Activated gamma-delta T cell (primary cell): ENCODE results near the gene ZXDC.

Source experiments
- DNase-seq: peaks from one replicate; lab custom pipeline; 2025; lab: John Stamatoyannopoulos, UW

ZXDC gene

GRCh38 chr3:126512026-126512425, 36.3 kb upstream of the ZXDC start:
- no peak for DNase-seq

GRCh38 chr3:126511291-126511690, 35.6 kb upstream of the ZXDC start:
- DNase-seq, result no peak

- DNase-seq, result no peak
These were observed 34.7 kb upstream of the ZXDC start for GRCh38 chr3:126510308-126510910.

- DNase-seq, result no peak
These were observed 34.1 kb upstream of the ZXDC start for GRCh38 chr3:126509597-126510307.

GRCh38 chr3:126508564-126508964, 32.9 kb upstream of the ZXDC start:
- DNase-seq, result no peak

GRCh38 chr3:126507886-126508285, 32.2 kb upstream of the ZXDC start:
- DNase-seq, result no peak

- no peak for DNase-seq
These were observed 28.0 kb upstream of the ZXDC start for GRCh38 chr3:126503701-126504100.

- DNase-seq, result no peak
These were observed 27.0 kb upstream of the ZXDC start for GRCh38 chr3:126502656-126503055.

GRCh38 chr3:126501736-126502135, 26.0 kb upstream of the ZXDC start:
- DNase-seq, result no peak

GRCh38 chr3:126501054-126501453, 25.4 kb upstream of the ZXDC start:
- no peak for DNase-seq

GRCh38 chr3:126500016-126500415, 24.3 kb upstream of the ZXDC start:
- DNase-seq, result no peak

GRCh38 chr3:126499401-126499800, 23.7 kb upstream of the ZXDC start:
- no peak for DNase-seq

GRCh38 chr3:126498929-126499328, 23.2 kb upstream of the ZXDC start:
- no peak for DNase-seq

- no peak for DNase-seq
These were observed 22.8 kb upstream of the ZXDC start for GRCh38 chr3:126498461-126498860.

GRCh38 chr3:126497956-126498355, 22.3 kb upstream of the ZXDC start:
- no peak for DNase-seq

GRCh38 chr3:126496894-126497850, 21.5 kb upstream of the ZXDC start:
- DNase-seq, result no peak

- no peak for DNase-seq
These were observed 20.1 kb upstream of the ZXDC start for GRCh38 chr3:126495786-126496185.

GRCh38 chr3:126494970-126495230, 19.2 kb upstream of the ZXDC start:
- DNase-seq, result no peak

- no peak for DNase-seq
These were observed 18.7 kb upstream of the ZXDC start for GRCh38 chr3:126494204-126494969.

GRCh38 chr3:126493739-126494138, 18.0 kb upstream of the ZXDC start:
- no peak for DNase-seq

- DNase-seq, result no peak
These were observed 17.4 kb upstream of the ZXDC start for GRCh38 chr3:126493051-126493450.
